Keratinocyte (primary cell): ENCODE measurements around the gene CDK8. TPM values are rescaled to one million over a fixed set of nuclear protein-coding genes. Genes with fewer than 3 reads are reported as not detected.
A peak's percentile ranks its signal among the peaks of the same experiment; 100 is the strongest.

Experiments used
- DNase-seq: peaks from one replicate; pipeline ENCODE4 v3.0.0-alpha.2; 2011; ENCODE audit warnings: low read depth, missing footprints, low spot score
- FAIRE-seq: peaks from 2 replicates; lab custom pipeline; 2011; peaks lifted over from hg19 to GRCh38; lab: Jason Lieb, UNC
- H2AFZ ChIP-seq: 2 replicates; pipeline ENCODE4 v1.6.0; 2012; ENCODE audit warnings: low read length, control low read depth, inconsistent platforms; ENCODE audit not compliant: control insufficient read depth
- H3K27ac ChIP-seq: 2 replicates; pipeline ENCODE4 v1.5.1; 2011; ENCODE audit warnings: low read length; ENCODE audit not compliant: control insufficient read depth, insufficient read depth
- H3K27me3 ChIP-seq: 3 replicates; pipeline ENCODE4 v1.6.0; 2011; ENCODE audit warnings: low read length; ENCODE audit not compliant: control insufficient read depth, insufficient read depth; ENCODE audit errors: extremely low read depth
- H3K36me3 ChIP-seq, 2 experiments: 2 replicates in 1 of 2; 3 replicates in 1 of 2; pipeline ENCODE4 v1.5.1; 2011; ENCODE audit warnings: low read length in 2 of 2, mild to moderate bottlenecking in 1 of 2; ENCODE audit not compliant: control insufficient read depth in 2 of 2, insufficient read depth in 2 of 2; ENCODE audit errors: extremely low read depth in 1 of 2
- H3K4me1 ChIP-seq: 3 replicates; pipeline ENCODE4 v1.5.1; 2011; ENCODE audit warnings: low read length; ENCODE audit not compliant: control insufficient read depth, insufficient read depth; ENCODE audit errors: extremely low read depth
- H3K4me2 ChIP-seq: 3 replicates; pipeline ENCODE4 v1.6.0; 2011; ENCODE audit warnings: low read depth, low read length; ENCODE audit not compliant: control insufficient read depth, insufficient read depth; ENCODE audit errors: extremely low read depth
- H3K4me3 ChIP-seq, 3 experiments: fragments of 200-600 bp in 1 of 3; sonication (generic) in 1 of 3; 2 replicates in 2 of 3; 3 replicates in 1 of 3; pipeline ENCODE4 v1.5.1; 2011 to 2016; ENCODE audit warnings: low read length in 3 of 3, mild to moderate bottlenecking in 3 of 3, control low read depth in 2 of 3, inconsistent platforms in 1 of 3, low read depth in 1 of 3, mixed read lengths in 1 of 3, mixed run types in 1 of 3, moderate library complexity in 1 of 3; ENCODE audit not compliant: control insufficient read depth in 2 of 3, insufficient read depth in 2 of 3; ENCODE audit errors: extremely low read depth in 1 of 3
- H3K79me2 ChIP-seq: 2 replicates; pipeline ENCODE4 v1.6.0; 2012; ENCODE audit warnings: low read length; ENCODE audit not compliant: control insufficient read depth, insufficient read depth
- H3K9ac ChIP-seq: 3 replicates; pipeline ENCODE4 v1.6.0; 2011; ENCODE audit warnings: low read length; ENCODE audit not compliant: control insufficient read depth, insufficient read depth; ENCODE audit errors: extremely low read depth
- H3K9me1 ChIP-seq: 3 replicates; pipeline ENCODE4 v1.6.0; 2011; ENCODE audit warnings: low read length; ENCODE audit not compliant: control insufficient read depth, insufficient read depth; ENCODE audit errors: extremely low read depth
- H3K9me3 ChIP-seq: 2 replicates; pipeline ENCODE4 v1.5.1; 2012; ENCODE audit warnings: low read depth, low read length; ENCODE audit not compliant: control insufficient read depth
- H4K20me1 ChIP-seq: 3 replicates; pipeline ENCODE4 v1.6.0; 2011; ENCODE audit warnings: low read length; ENCODE audit not compliant: control insufficient read depth, insufficient read depth; ENCODE audit errors: extremely low read depth
- EZH2 ChIP-seq: IDR thresholded peaks from one replicate; pipeline ENCODE4 v1.6.1; 2012; ENCODE audit warnings: inconsistent platforms, mild to moderate bottlenecking, low read length, moderate library complexity
- dilution Hi-C: fragments of 300-500 bp; cut with MboI; formaldehyde crosslinking; loops from one replicate; pipeline ENCODE4 v1.7.0; 2020; ENCODE audit warnings: low sequenced_read_pairs; ENCODE audit not compliant: extremely low pct_ligation_motif_present
- polyA plus RNA-seq, 5 experiments: library from polyadenylated mRNA; depleted of rRNA in 3 of 5; stranded (reverse) in 3 of 5; stranded (forward) in 1 of 5; unstranded in 1 of 5; fragments of >200 nt; gene quantifications; 1 replicate in 1 of 5; 2 replicates in 3 of 5; 3 replicates in 1 of 5; pipeline versions ENCODE4 v1.2.1 to v1.2.3, GENCODE V29; 2011 to 2012; ENCODE audit warnings: missing spikeins in 2 of 5, low read depth in 1 of 5, low replicate concordance in 1 of 5
- TF ChIP-seq, protein P1 (sequence below), 3 experiments: IDR thresholded peaks in 1 of 3; conservative IDR thresholded peaks in 1 of 3; optimal IDR thresholded peaks in 1 of 3; 2 replicates in 2 of 3; 3 replicates in 1 of 3; pipeline versions ENCODE3 to v1.5.1; 2011; ENCODE audit warnings: low read length in 3 of 3, mild to moderate bottlenecking in 3 of 3, moderate library complexity in 2 of 3, control low read depth in 1 of 3, inconsistent platforms in 1 of 3; ENCODE audit not compliant: insufficient read depth in 2 of 3; ENCODE audit errors: extremely low read depth in 1 of 3

The CDK8 gene
- polyA plus RNA-seq, 1 donor (not counting 4 experiments of a cell fraction or from before 2014, with no cell fraction given): 27.5 TPM

DNA sequence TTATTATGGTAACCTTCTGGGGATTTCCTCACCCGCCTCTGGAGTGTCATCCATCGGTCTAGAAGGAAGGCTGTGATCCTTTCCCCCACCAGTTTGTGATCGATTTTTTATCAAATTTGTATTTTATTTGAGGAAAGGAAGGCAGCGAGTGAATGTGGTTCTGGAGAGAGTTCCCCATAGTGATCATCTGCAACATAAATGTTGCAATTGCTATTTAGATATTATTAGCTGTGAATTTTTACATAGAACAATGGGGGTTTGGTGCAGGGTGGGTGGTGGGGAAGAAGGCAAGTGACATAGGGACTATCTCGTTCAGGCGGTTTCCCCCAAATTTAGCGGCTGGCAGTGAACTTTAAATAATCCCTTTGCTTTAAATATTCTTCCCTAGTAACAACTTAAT lies 1.2 kb downstream of the CDK8 start:
- Histone ChIP-seq H3K4me3 (peak overlapping the region; percentile 74 to 92 (median 91)), H2AFZ (peak overlapping the region; percentile 36), H3K36me3 (no peaks in the 10 kb centered on the region), H3K9me1 (no peaks in the 10 kb centered on the region), H3K4me2 (peak overlapping the region; percentile 93), H3K9ac (peak overlapping the region; percentile 84), H3K27me3 (no peaks in the 10 kb centered on the region), H3K79me2 (peaks cover 58% of the 10 kb centered on the region), H3K9me3 (no peaks in the 10 kb centered on the region), H3K27ac (peak overlapping the region; percentile 66), H4K20me1 (peaks cover 2% of the 10 kb centered on the region), H3K4me1 (peaks cover 15% of the 10 kb centered on the region)
- dilution Hi-C loops: no loop called here
- DNase-seq (no peak), FAIRE-seq (no peak)
- no peak for TF ChIP-seq EZH2
- TF ChIP-seq, protein P1, sequence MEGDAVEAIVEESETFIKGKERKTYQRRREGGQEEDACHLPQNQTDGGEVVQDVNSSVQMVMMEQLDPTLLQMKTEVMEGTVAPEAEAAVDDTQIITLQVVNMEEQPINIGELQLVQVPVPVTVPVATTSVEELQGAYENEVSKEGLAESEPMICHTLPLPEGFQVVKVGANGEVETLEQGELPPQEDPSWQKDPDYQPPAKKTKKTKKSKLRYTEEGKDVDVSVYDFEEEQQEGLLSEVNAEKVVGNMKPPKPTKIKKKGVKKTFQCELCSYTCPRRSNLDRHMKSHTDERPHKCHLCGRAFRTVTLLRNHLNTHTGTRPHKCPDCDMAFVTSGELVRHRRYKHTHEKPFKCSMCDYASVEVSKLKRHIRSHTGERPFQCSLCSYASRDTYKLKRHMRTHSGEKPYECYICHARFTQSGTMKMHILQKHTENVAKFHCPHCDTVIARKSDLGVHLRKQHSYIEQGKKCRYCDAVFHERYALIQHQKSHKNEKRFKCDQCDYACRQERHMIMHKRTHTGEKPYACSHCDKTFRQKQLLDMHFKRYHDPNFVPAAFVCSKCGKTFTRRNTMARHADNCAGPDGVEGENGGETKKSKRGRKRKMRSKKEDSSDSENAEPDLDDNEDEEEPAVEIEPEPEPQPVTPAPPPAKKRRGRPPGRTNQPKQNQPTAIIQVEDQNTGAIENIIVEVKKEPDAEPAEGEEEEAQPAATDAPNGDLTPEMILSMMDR (optimal IDR thresholded peaks at IDR 0.05 in 1 of 3, IDR thresholded peaks at IDR 0.05 in 1 of 3, conservative IDR thresholded peaks at IDR 0.05 in 1 of 3; ENCODE audit: extremely low read depth in 1 of 3, insufficient read depth in 2 of 3, low read length in 3 of 3): no peak

DNA sequence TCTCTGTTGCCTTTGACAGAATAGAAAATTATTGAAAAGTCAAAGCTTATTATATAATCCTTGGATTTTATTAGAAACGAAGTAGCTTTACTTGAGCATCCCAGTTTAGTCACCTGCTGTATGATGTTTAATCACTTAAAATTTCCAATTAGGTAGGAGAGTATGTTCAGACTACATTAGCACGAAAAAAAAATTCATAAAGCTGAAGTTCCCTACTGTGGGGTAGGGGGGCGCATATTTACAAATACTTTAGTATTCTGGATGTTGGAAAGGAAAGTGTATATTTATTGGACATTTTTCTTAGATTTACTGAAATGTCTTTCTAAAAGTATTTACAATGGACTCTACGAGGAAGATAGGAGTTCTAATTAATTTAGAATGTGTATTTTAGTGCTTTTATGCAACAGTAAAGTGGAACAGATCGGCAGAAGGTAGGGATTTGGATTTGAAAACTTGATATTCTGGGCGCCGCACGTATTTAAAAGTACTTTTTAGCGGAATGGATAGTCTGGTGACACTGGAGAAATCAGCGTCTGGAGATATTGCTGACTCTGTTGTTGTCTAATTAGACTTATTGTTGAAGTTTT lies 1.9 kb downstream of the CDK8 start:
- Histone ChIP-seq H2AFZ (no peak overlapping the region), H3K27me3 (no peaks in the 10 kb centered on the region), H3K9me1 (no peaks in the 10 kb centered on the region), H3K9ac (peak overlapping the region; percentile 84), H3K9me3 (no peaks in the 10 kb centered on the region), H4K20me1 (peaks cover 5% of the 10 kb centered on the region), H3K4me3 (peak overlapping the region; percentile 74 to 92 (median 91)), H3K4me1 (peaks cover 15% of the 10 kb centered on the region), H3K36me3 (no peaks in the 10 kb centered on the region), H3K4me2 (peak overlapping the region; percentile 93), H3K79me2 (peaks cover 65% of the 10 kb centered on the region), H3K27ac (no peak overlapping the region)
- TF ChIP-seq, protein P1 (optimal IDR thresholded peaks at IDR 0.05 in 1 of 3, IDR thresholded peaks at IDR 0.05 in 1 of 3, conservative IDR thresholded peaks at IDR 0.05 in 1 of 3; ENCODE audit: extremely low read depth in 1 of 3, insufficient read depth in 2 of 3, low read length in 3 of 3): peak in 1 of 3 experiments; percentile 18
- no peak for TF ChIP-seq EZH2
- FAIRE-seq (no peak), DNase-seq (no peak)
- dilution Hi-C loops: no loop called here
